BLaER1 treated with 17β-estradiol and CSF1 and Interleukin-3, amounts not matched to agents 10 nM and 100 nM (cell line): ENCODE measurements around the gene PROZ.
A peak's percentile ranks its signal among the peaks of the same experiment; 100 is the strongest.

Experiments
- H3K27ac ChIP-seq, 11 experiments: shearing (Covaris generic); formaldehyde crosslinking; 2 replicates each; pipeline ENCODE4 v1.8.1; 2022
- H3K27me3 ChIP-seq, 11 experiments: shearing (Covaris generic); formaldehyde crosslinking; 2 replicates each; pipeline ENCODE4 v1.8.1; 2022
- H3K36me3 ChIP-seq, 11 experiments: shearing (Covaris generic); formaldehyde crosslinking; 2 replicates each; pipeline ENCODE4 v1.8.1; 2022
- H3K4me1 ChIP-seq, 10 experiments: shearing (Covaris generic); formaldehyde crosslinking; 2 replicates each; pipeline ENCODE4 v1.8.1; 2022
- H3K4me2 ChIP-seq, 11 experiments: shearing (Covaris generic); formaldehyde crosslinking; 2 replicates each; pipeline ENCODE4 v1.8.1; 2022
- H3K4me3 ChIP-seq, 10 experiments: shearing (Covaris generic); formaldehyde crosslinking; 2 replicates each; pipeline ENCODE4 v1.8.1; 2022
- H3K9ac ChIP-seq, 11 experiments: shearing (Covaris generic); formaldehyde crosslinking; 2 replicates each; pipeline ENCODE4 v1.8.1; 2022
- H3K9me3 ChIP-seq, 11 experiments: shearing (Covaris generic); formaldehyde crosslinking; replicated peaks in 1 of 11; 2 replicates each; pipeline ENCODE4 v1.8.1; 2022
- H4K20me1 ChIP-seq, 11 experiments: shearing (Covaris generic); formaldehyde crosslinking; 2 replicates each; pipeline ENCODE4 v1.8.1; 2022
- Cebpa-rat ChIP-seq, 11 experiments: shearing (Covaris generic); IDR thresholded peaks; 2 replicates each; pipeline ENCODE4 v1.8.1; 2022

The PROZ gene

DNA sequence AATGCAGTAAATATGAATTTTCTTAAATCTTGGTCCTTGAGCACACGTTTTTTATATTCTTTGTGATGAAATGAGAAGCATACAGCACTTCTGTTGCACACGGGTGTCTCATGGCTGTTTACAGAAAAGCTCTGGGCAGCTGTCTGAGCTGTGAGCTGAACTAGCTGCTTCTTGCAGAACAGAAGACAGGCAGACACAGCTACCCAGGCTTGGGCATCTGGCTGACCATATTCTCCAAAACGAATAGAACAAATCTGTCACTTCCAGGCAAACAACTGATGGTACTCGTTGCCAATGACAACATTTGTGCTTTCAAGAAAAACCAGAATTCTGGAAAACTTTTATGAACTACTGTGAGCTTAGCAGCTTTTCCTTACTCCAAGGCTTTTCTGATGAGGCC lies 33.8 kb downstream of the PROZ start:
- H3K27ac ChIP-seq: no peak overlapping the region
- H4K20me1 ChIP-seq: peaks cover 0 to 26% (median 8%) of the 10 kb centered on the region in 11 experiments; a peak in 13 of 22 replicates
- H3K4me2 ChIP-seq: no peak overlapping the region
- no peaks in the 10 kb centered on the region for H3K27me3 ChIP-seq
- no peak for TF ChIP-seq Cebpa-rat (IDR thresholded peaks at IDR 0.05)
- H3K9ac ChIP-seq: no peak overlapping the region
- peaks cover 89 to 100% (median 97%) of the 10 kb centered on the region in 11 experiments for H3K36me3 ChIP-seq
- H3K4me3 ChIP-seq: no peak overlapping the region
- peaks cover 0 to 27% (median under 1%) of the 10 kb centered on the region in 10 experiments; a peak in 9 of 20 replicates for H3K4me1 ChIP-seq
- H3K9me3 ChIP-seq: no peaks in the 10 kb centered on the region

DNA sequence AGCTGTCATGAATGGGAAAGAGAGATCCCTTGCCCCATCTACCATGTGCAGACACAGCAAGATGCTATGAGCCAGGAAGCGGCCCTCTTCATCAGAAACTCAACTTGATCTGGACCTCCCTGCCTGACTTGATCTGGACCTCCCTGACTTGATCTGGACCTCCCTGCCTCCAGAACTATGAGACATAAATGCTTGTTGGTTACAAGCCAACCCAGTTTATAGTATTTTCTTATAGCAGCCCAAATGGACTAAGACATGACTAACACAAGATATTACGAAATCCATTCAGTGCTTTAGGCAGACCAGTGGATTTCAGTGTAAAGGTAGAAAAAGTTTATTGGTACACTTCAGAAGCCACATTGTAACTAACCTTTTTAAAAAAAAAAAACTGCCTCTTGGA lies 34.5 kb downstream of the PROZ start:
- no peak overlapping the region for H3K27ac ChIP-seq
- no peak overlapping the region for H3K4me2 ChIP-seq
- peaks cover 94 to 100% (median 98%) of the 10 kb centered on the region in 11 experiments for H3K36me3 ChIP-seq
- TF ChIP-seq Cebpa-rat (IDR thresholded peaks at IDR 0.05): no peak; a peak in 1 of 22 replicates
- H3K9me3 ChIP-seq: no peaks in the 10 kb centered on the region
- H3K4me1 ChIP-seq: peaks cover 0 to 21% (median 0%) of the 10 kb centered on the region in 10 experiments; a peak in 7 of 20 replicates
- H3K27me3 ChIP-seq: no peaks in the 10 kb centered on the region
- no peak overlapping the region for H3K9ac ChIP-seq
- peaks cover 0 to 29% (median 8%) of the 10 kb centered on the region in 11 experiments; a peak in 13 of 22 replicates for H4K20me1 ChIP-seq
- H3K4me3 ChIP-seq: no peak overlapping the region

DNA sequence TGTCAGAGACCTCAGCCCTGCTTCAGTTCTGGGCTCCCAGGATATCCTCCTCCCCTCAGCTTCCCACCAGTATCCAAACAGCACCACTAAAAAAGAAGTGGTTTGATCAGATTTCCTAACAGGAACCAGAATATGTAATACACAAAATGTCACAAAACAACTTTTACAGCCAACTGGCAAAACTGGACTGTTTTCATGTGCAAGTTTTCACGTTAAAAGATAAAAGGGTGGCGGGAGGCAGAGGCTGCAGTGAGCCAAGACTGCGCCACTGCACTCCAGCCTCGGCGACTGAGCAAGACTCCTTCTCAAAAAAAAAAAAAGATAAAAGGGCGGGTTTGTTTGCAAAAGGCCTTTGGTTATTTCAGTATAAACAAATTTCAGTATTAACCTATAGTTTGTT lies 36.9 kb downstream of the PROZ start:
- peaks cover 97 to 100% (median 99%) of the 10 kb centered on the region in 11 experiments for H3K36me3 ChIP-seq
- no peak for TF ChIP-seq Cebpa-rat (IDR thresholded peaks at IDR 0.05)
- no peak overlapping the region for H3K4me2 ChIP-seq

DNA sequence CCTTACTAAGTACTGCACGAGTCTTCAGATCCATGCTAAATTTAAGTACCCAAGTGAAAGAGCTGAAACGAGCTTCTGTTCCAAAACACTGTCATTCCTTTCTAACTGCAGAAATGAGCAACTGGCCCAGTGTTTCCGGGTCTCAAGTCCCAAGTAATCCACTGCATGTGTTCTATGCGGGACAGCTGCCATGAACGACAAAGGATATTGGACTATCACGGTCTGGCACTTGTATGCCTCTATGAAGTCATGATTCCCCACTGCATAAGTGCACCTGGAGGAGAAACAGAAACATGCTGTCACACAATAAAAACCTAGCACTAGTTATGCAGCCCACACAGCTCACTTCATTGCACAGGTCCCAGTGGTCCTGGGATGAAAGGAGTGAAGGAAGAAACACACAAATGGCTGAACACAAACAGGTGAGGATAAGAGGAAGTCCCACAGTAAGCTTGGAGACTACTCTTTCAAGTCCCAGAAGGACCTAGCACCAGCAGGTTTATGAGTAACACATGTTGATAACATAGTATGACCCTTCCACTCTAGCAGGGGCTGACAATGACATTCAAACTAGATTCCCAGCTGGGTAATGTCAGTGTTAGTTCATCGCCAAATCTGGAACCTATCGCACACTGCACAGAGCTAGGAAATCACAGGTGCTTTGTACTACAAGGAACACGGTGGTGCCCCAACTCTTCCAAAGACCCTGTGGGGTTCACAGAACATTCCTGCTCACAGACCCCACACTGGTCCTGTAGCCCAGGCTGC lies 38.7 kb downstream of the PROZ start:
- no peak overlapping the region for H3K4me3 ChIP-seq
- H3K36me3 ChIP-seq: peaks cover 79 to 99% (median 86%) of the 10 kb centered on the region in 11 experiments
- peaks cover 0 to 4% (median 0%) of the 10 kb centered on the region in 10 experiments; a peak in 6 of 20 replicates for H3K4me1 ChIP-seq
- H3K4me2 ChIP-seq: no peak overlapping the region
- H3K9ac ChIP-seq: no peak overlapping the region
- H4K20me1 ChIP-seq: peaks cover 13 to 63% (median 49%) of the 10 kb centered on the region in 11 experiments; a peak in 20 of 22 replicates
- no peak overlapping the region for H3K27ac ChIP-seq
- H3K27me3 ChIP-seq: no peaks in the 10 kb centered on the region
- TF ChIP-seq Cebpa-rat (IDR thresholded peaks at IDR 0.05): no peak
- H3K9me3 ChIP-seq: no peaks in the 10 kb centered on the region

More for the DNA sequence above, 36.9 kb downstream of the PROZ start:
- H3K9ac ChIP-seq: peak overlapping the region in 1 of 11 experiments; percentile 22; a peak in 1 of 22 replicates
- H4K20me1 ChIP-seq: peaks cover 0 to 46% (median 31%) of the 10 kb centered on the region in 11 experiments; a peak in 16 of 22 replicates
- H3K4me1 ChIP-seq: peaks cover 0 to 5% (median 0%) of the 10 kb centered on the region in 10 experiments; a peak in 2 of 20 replicates
- no peaks in the 10 kb centered on the region for H3K27me3 ChIP-seq
- H3K27ac ChIP-seq: no peak overlapping the region
- H3K4me3 ChIP-seq: no peak overlapping the region
- H3K9me3 ChIP-seq: no peaks in the 10 kb centered on the region

DNA sequence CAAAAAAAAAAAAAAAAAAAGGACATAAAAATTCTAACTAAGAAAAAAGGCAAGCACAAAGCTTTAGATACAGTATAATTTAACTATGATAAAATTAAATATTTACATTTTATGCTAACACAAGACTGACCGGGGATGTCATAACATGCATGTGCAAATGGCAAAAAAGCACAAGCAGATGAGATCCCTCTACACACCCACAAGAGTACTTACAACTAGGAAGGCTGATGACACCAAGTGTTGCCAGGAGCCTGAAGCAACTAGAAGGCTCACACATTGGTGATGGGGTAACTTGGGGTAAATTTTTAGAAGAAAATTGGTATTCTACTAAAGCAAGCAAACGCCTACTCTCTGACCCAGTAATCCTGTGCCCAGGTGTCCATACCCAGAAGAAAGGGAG lies 43.4 kb downstream of the PROZ start:
- Histone ChIP-seq H3K36me3 (peaks cover 52 to 87% (median 81%) of the 10 kb centered on the region in 11 experiments), H3K9me3 (no peaks in the 10 kb centered on the region), H3K4me2 (peak overlapping the region in 2 of 11 experiments; percentile 35 to 93; a peak in 3 of 22 replicates), H4K20me1 (peaks cover 54 to 100% (median 88%) of the 10 kb centered on the region in 11 experiments), H3K4me1 (peaks cover 24 to 51% (median 36%) of the 10 kb centered on the region in 10 experiments), H3K9ac (no peak overlapping the region), H3K27ac (no peak overlapping the region), H3K27me3 (no peaks in the 10 kb centered on the region), H3K4me3 (no peak overlapping the region)
- TF ChIP-seq Cebpa-rat (IDR thresholded peaks at IDR 0.05): no peak

DNA sequence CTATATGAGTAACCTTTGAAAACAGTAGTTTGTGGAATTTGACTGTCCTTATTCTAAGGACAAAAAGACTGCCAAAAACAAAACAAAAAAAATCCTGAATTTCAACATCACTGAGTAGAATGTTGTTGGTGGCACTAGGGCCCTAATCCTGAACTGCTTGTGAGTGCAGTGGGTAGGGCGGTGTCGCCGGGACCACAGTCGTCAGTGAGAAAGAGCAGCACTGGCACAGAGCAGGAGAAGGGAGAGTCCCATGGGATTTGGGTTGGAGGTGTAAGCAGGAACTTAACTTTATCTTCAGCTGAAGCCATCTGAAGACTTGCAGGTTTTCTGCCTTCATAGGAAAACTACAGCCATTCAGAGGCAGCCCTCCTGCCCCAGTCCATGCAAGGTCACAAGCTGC lies 44.5 kb downstream of the PROZ start:
- Histone ChIP-seq H3K27me3 (no peaks in the 10 kb centered on the region), H3K9me3 (no peaks in the 10 kb centered on the region), H3K4me1 (peaks cover 34 to 60% (median 46%) of the 10 kb centered on the region in 10 experiments), H3K36me3 (peaks cover 41 to 79% (median 72%) of the 10 kb centered on the region in 11 experiments), H4K20me1 (peaks cover 56 to 92% (median 83%) of the 10 kb centered on the region in 11 experiments), H3K27ac (no peak overlapping the region), H3K4me2 (peak overlapping the region in 8 of 11 experiments; percentile 1 to 93 (median 12); a peak in 8 of 22 replicates), H3K4me3 (no peak overlapping the region), H3K9ac (peak overlapping the region in 5 of 11 experiments; percentile 7 to 44 (median 24); a peak in 4 of 22 replicates)
- no peak for TF ChIP-seq Cebpa-rat (IDR thresholded peaks at IDR 0.05)

DNA sequence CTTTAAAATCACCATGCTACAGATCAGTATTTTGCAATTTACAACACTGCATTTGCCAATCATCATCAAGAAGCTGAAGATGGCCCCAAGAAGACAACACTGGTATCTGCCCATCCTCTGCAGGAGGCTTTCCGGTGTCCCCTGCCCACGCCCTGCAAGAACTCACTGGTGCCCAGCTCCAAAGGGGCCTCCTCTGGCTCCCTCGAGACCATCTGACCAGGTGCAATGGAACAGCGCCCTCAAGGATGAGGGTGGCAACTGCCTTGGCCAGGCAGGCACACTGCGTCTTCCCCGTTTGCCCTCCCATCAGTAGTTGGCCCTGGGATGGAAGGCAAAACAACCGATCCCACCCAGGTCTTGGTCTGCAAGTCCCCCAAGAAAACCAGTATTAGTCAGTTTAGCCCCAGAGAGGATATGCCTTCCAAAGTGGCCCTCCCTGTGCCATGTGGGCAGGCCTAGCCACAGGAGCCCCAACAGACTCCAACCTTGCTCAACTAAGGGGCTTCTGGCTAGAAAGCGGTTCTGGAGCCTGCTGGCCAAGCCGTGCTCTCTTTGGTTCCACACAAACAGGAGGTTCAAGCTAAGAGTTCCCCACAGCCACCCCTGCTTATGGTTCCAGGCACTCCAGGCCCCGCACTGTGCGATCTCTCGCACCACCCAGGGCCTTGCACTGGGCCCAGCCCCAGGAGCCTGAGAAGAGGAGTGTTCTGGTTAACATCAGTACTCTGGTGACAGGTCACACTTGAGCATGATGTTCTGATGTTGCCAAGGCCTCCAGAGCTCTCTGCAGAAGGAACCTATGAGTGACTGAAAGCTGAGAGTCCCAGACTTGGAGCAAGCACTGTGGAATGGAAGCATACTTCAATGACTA lies 45.3 kb downstream of the PROZ start:
- no peak for TF ChIP-seq Cebpa-rat (IDR thresholded peaks at IDR 0.05)
- H3K27ac ChIP-seq: peak overlapping the region in 1 of 11 experiments; percentile 11; a peak in 1 of 22 replicates
- peaks cover 56 to 87% (median 78%) of the 10 kb centered on the region in 11 experiments for H4K20me1 ChIP-seq
- peak overlapping the region; percentile 0 to 93 (median 14); a peak in 15 of 22 replicates for H3K4me2 ChIP-seq
- peaks cover 34 to 60% (median 46%) of the 10 kb centered on the region in 10 experiments for H3K4me1 ChIP-seq
- H3K4me3 ChIP-seq: no peak overlapping the region
- peaks cover 32 to 71% (median 64%) of the 10 kb centered on the region in 11 experiments for H3K36me3 ChIP-seq
- H3K9me3 ChIP-seq: no peaks in the 10 kb centered on the region
- no peaks in the 10 kb centered on the region for H3K27me3 ChIP-seq
- H3K9ac ChIP-seq: peak overlapping the region in 4 of 11 experiments; percentile 2 to 44 (median 16); a peak in 2 of 22 replicates

DNA sequence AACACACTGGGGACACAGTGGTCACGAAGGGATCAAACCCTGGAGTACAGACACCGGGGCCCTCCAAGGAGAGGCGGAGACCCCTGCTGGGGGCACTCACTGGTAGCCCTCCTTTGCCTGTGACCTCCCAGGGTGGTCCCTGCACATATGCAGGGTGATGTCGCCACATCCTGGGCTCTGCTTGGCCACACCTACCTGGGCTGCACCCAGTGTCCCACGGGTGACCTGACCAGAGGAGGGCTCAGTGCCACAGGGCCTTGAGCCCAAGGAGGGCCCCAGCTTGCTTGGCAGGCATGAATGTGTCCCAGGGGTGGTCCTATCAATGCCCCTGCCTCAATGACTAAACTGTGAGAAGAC lies 45.9 kb downstream of the PROZ start:
- Histone ChIP-seq H3K4me3 (no peak overlapping the region), H3K9me3 (no peaks in the 10 kb centered on the region), H3K27ac (peak overlapping the region in 2 of 11 experiments; percentile 11 to 17; a peak in 2 of 22 replicates), H4K20me1 (peaks cover 54 to 81% (median 72%) of the 10 kb centered on the region in 11 experiments), H3K4me1 (peaks cover 34 to 60% (median 46%) of the 10 kb centered on the region in 10 experiments), H3K4me2 (peak overlapping the region in 10 of 11 experiments; percentile 0 to 93 (median 12); a peak in 8 of 22 replicates), H3K9ac (0 out of 22 replicates have a peak overlapping the region, but pooled peaks of 1 of the 11 experiments have one; percentile 2), H3K36me3 (peaks cover 26 to 65% (median 58%) of the 10 kb centered on the region in 11 experiments), H3K27me3 (no peaks in the 10 kb centered on the region)
- no peak for TF ChIP-seq Cebpa-rat (IDR thresholded peaks at IDR 0.05)
